NCI-H2196 (cell line): ENCODE data around the gene EMC9.

Experiments used
- DNase-seq: peaks from one replicate; lab custom pipeline; 2025; ENCODE audit not compliant: unreplicated experiment; lab: John Stamatoyannopoulos, UW

EMC9 gene

DNA sequence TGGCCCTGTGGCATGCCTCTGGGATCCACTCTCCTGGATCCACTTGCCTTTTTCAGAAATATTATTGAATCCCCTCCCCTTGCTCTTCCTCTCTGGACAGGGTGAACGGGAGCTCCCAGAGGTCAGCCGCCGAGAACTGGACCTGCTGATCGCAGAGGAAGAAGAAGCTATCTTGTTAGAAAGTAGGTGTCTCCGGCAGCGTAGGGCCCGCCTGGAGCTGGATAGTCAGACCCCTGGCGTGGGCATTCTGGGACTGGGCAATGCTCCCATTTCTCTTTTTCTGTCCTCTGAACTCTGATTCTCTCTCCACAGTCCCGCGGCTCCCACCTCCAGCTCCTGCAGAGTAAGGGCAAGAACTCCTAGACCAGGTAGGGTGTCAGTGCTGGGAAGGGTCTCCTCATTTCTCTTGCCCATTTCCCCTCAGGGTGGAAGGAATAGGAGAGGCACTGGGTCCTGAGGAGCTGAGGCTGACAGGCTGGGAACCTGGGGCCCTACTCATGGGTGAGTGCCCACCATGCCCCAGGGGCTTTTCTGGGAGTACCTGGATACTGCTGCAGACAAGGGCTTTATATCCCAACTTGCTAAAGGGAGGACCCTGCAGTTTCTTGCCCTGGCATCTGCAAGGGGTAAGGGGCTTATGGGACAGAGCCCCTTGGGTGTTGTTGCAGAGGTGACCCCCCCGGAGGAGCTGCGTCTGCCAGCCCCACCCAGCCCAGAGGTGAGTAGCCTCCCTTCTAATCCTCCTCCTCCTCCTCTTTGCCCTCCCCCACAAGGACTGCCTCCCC, 35.8 kb upstream of the EMC9 start:
- no peak for DNase-seq

DNA sequence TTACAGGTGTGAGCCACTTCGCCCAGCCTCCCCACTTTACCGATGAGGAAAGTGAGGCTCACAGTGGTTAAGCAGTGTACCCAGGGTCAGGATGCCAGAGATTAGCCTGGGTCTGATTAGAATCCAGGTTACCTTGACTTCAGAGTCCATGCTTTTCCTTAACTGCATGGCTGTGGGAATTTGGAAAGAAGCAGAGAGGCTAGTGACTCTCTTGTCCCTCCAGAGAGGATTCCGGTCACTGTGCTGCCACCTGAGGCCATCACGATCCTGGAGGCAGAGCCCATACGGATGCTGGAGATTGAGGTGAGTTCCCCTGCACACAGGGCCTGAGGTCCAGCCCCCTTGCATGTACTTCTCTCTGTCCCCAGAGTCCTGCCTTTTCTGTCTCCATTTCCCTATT, 35.2 kb upstream of the EMC9 start:
- DNase-seq: no peak

DNA sequence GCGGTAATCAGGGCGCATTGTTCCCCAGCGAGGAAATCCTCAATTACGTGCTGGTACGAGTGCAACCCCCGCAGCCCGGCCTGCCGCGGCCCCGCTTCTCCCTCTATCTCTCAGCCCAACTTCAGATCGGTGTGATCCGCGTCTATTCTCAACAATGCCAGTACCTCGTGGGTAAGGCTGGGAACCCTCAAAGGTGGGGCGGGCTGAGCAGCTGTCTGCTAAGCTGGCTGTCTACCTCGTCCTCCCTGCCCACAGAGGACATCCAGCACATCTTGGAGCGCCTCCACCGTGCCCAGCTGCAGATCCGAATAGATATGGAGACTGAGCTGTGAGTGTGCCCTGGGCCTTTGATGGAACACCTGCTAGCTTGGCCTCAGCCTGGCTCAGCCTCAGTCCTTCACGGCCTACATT, 31.5 kb upstream of the EMC9 start:
- no peak for DNase-seq

DNA sequence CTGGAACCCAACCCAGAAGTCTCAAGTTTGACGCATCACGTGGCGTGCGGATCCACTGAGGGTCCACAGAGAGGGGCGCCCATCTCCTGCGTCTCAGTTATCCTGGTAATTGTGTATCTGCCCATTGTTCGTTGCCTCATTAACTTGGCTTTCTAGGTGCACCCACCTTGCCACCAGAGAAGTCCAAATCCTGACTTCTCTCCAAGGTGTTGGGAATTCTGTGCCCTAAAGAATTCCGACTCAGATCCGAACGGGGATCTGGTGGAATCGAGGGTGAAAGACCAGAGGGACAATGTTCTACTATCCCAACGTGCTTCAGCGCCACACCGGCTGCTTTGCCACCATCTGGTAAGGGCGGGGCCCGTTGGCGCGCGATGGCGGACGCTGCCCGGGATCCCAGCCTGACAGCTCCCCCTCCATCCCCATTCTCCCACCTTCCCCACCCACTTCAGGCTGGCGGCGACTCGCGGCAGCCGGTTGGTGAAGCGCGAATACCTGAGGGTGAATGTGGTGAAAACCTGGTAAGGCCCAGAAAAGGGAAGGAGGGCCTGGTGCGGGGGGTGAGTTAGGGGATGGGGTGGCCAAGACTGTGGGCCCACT, 31.0 kb upstream of the EMC9 start:
- DNase-seq: no peak

DNA sequence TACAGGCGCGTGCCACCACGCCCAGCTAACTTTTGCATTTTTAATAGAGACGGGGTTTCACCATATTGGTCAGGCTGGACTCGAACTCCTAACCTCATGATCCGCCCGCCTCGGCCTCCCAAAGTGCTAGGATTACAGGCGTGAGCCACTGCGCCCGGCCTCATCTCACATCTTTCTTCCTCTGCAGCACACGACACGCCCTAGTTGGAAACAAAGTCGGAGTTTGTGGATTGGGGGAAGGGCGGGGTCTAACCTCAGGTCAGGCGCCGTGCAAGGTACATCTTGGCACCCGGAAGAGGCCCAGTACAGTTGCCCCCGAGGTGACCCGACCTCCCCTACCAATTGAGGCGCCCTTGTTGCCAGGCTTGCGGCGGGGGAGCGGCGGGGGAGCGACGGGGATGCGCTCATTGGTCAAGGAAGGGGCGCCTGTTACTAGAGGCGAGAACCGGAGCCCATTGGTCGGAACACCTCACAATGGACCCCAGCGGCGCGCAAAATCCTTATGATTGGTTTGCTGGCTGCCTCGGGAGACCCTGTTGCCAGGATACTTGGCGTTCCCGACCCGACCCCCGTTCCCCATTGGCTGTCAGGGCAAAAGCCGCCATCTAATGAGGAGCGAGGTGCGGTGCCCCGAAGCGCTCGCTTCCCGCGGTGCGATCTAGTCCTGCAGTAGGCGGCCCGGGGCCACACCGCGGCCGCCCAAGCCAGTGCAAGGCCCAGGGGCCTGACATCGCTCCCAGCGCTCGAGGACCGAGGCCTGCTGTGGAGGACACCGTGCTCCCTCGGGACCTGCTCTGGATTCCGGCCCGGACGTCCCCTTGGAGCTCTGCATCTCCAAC, 30.2 kb upstream of the EMC9 start, which contains the start of gene REC8:
REC8 (plus strand) TSS at position 659 of the 839 bp plus-strand sequence. CDS start 473 bp downstream, outside the sequence.
- DNase-seq: no peak

DNA sequence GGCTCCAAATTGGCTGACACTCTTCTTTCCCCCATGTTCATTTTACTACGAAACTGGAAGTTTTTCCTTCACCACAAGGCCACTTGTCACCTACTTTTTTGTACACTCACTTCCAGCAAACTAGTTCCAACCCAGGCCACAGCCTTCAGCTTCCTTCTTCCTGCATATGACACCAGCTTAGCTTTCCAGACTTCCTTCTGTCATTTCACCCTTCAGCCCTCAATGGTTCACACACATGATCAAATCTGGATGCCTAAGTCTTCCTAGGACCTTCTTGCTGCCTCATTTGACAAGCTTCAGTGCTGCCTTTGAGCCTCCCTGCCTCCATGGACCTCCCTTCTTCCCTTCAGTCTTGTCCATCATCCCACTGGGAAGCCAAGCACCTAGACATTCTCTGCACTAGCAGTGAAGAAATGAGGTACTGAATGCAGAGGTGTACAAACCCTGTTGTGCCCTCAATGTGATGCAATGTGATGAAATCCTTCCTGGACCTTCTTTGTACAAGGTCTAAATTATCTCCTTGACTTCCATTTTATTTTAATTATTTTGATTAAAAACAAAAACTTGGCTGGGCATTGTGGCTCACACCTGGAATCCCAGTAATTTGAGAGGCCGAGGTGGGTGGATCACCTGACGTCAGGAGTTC, 26.2 kb upstream of the EMC9 start:
- no peak for DNase-seq

DNA sequence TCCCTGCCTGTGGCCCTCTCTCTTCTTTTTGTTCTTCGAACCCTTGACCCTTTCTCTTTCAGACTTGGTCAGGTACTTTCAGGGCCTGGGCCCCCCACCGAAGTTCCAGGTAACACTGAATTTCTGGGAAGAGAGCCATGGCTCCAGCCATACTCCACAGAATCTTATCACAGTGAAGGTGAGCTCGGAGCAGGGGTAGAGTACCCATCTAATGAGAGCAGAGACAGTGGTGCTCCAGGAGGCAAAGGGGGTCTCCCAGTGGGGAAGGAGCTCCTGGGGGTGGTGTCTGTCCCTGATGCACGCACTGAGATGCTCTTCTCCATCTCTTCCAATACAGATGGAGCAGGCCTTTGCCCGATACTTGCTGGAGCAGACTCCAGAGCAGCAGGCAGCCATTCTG, 24.4 kb upstream of the EMC9 start:
- DNase-seq: no peak

DNA sequence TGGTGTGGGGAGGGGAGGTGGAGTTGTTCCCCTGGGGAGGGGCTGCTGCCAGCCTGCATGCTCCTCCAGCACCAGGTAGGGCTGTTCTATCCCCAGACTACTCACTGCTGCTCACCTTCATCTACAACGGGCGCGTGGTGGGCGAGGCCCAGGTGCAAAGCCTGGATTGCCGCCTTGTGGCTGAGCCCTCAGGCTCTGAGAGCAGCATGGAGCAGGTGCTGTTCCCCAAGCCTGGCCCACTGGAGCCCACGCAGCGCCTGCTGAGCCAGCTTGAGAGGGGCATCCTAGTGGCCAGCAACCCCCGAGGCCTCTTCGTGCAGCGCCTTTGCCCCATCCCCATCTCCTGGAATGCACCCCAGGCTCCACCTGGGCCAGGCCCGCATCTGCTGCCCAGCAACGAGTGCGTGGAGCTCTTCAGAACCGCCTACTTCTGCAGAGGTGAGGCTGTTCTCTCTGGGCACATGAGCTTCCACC, 23.2 kb upstream of the EMC9 start:
- DNase-seq: no peak

DNA sequence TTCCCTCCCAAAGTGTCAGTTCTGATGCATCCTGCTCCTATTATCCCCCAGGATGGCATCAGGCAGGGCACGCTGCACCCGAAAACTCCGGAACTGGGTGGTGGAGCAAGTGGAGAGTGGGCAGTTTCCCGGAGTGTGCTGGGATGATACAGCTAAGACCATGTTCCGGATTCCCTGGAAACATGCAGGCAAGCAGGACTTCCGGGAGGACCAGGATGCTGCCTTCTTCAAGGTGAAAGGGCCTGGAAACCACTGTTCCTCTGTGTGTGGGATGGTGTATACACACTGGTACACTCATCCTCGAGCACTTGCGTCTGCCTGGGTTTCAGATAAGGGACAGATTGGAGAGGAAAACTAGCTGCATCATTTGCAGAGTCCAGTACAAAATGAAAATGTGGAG, 20.7 kb upstream of the EMC9 start:
- DNase-seq: no peak

DNA sequence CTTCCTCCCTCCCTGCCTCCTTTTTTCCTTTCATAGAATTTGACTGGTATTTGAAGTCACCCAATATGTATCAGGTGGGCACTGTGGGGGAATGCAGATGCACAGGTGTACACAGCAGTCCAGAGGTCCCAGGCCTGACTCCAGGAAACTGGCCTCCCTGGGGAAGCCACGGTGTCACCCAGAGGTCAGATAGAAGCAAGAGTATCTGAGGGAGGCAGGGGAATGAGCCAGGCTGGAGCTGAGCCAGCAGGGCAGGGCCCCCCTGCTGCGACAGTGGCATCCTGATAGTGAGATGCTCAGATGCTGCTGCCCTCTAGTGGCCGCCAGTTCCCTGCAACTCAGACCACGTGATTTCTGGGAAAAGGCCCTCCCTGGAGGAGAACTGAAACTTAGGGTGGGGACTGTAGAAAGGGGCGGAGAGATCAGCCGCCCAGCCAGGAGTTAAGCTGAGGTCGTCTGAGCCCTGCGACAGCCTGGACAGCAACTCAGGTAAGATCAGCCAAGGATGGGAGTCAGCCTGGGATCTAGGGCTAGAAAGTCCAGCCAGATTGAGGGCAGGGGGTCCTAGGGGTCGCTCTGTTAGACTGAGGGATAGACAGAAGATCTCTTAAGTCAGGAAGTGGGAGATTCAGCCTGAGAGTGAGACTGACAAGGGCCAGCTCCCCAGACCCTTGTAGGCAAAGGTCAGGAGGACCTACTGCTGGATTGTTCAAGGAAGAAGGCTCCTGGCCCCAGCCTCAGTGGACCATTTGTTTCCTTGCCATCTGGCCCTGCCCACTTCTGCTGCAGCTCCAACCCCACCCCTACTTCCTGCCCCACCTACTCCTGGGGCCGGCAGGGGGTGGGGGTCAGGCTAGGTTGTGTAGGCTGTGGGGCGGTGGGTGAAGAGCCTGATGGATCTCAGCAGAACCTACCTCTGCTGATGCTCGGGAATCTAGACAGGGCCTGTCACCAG, 19.7 kb upstream of the EMC9 start, which contains the start of gene IRF9:
IRF9 (plus strand) TSS at position 416 of the 955 bp plus-strand sequence. CDS start 880 bp downstream, outside the sequence.
- DNase-seq: peak; percentile 99

DNA sequence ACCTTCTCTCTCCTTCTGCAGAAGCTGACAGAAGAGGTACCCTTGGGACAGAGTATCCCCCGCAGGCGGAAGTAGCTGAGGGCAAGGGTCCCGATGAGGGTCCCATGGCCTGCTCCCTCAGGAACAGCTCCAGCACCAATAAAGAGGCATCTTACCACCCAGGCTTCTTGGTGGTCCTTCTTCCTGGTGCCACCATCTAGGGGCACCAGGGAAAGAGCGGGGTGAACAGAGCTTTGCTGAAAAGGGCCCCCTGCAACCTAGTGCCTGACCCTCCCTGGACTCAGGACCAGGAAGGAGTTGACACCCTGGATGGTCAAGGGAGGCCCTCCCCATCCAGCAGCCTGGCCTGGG, 19.1 kb upstream of the EMC9 start:
- DNase-seq: no peak

DNA sequence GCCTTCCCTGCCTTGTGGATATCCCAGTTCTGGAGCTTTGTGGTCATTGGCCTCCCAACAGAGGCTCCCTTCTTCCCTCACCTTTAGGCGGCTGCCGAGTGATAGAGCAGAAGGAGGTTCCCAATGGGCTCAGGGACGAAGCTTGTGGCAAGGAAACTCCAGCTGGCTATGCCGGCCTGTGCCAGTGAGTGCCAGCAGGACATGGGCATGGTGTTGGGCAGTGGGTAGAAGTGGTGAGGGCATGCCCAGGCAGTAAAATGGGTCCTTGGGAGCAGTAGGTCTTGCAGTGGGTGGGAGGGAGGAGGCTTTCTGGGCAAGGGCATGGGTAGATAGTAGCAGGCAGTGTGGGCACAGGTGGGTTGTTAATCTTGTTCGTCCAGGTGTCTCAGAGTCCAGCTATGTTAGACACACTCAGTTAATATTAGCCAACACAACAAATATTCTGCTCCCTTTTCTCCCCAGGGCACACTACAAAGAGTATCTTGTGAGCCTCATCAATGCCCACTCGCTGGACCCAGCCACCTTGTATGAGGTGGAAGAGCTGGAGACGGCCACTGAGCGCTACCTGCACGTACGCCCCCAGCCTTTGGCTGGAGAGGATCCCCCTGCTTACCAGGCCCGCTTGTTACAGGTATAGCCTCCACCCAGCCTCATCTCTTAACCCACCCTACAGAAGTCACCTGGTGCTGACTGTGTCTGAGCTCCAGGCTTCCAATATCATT, 18.5 kb upstream of the EMC9 start:
- DNase-seq: no peak

DNA sequence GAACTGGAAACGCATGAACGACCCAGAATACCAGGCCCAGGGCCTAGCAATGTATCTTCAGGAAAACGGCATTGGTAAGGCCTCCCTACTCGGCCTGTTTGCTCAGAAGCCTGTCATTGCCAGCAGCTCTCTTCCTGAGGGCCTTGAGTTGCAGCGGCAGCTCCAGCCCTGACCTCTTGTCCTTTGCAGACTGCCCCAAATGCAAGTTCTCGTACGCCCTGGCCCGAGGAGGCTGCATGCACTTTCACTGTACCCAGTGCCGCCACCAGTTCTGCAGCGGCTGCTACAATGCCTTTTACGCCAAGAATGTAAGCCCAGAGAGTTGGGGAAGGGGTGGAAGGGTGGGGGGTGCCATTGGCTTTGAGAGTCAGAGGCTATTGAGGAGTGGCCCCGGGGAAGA, 15.9 kb upstream of the EMC9 start:
- DNase-seq: no peak

DNA sequence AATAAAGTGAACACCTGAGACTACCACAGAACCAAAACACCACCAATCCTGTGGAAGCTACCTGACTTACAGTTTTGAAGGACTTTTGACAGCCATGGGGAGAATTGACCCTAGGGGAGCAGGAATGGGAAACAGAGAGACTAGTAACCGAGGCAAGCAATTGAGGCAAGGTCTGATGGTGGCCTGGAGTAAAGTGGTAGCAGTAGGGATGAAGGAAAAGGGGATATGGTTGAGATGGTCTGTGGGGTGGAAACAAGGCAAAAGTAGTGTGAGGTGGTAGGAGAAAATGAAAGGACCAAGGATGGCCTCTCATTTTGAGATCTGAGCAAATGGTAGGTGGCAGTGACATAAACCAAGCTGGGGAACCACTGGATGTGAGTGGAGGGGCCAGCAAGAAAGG, 15.4 kb upstream of the EMC9 start:
- DNase-seq: no peak

DNA sequence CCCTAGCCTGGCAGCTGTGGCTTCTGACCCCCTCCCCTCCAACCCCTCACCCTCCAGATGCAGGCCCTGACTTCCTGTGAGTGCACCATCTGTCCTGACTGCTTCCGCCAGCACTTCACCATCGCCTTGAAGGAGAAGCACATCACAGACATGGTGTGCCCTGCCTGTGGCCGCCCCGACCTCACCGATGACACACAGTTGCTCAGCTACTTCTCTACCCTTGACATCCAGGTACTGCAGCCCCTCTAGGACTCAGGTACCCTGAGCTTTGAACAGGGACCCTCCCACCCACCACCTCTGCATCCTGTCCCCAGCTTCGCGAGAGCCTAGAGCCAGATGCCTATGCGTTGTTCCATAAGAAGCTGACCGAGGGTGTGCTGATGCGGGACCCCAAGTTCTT, 13.7 kb upstream of the EMC9 start:
- DNase-seq: no peak

DNA sequence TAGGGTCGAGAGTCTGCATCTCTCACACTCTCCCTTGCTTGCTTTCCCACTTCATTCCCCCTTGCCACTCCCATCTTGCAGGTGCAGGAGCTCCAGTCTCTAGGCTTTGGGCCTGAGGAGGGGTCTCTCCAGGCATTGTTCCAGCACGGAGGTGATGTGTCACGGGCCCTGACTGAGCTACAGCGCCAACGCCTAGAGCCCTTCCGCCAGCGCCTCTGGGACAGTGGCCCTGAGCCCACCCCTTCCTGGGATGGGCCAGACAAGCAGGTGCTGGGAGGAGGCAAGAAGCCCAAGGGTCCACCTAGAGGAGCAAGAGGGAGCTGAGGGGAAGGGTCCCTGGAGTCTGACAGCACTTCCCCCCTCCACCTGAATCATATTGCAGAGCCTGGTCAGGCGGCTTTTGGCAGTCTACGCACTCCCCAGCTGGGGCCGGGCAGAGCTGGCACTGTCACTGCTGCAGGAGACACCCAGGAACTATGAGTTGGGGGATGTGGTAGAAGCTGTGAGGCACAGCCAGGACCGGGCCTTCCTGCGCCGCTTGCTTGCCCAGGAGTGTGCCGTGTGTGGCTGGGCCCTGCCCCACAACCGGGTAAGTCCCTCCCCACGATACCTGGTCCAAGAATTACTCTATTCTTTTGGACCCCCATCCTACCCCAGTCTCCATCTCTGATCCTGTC, 10.2 kb upstream of the EMC9 start:
- DNase-seq: no peak

DNA sequence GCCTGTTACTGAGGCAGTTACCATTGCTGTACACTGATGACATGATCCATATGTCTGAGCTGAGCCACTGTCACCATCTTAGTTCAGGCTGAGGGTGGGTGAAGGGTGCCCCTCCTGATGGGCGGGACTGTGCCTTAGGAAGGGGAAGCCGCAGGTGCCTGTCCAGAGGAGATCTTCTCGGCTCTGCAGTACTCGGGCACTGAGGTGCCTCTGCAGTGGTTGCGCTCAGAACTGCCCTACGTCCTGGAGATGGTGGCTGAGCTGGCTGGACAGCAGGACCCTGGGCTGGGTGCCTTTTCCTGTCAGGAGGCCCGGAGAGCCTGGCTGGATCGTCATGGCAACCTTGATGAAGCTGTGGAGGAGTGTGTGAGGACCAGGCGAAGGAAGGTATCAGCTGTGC, 9.6 kb upstream of the EMC9 start:
- no peak for DNase-seq

DNA sequence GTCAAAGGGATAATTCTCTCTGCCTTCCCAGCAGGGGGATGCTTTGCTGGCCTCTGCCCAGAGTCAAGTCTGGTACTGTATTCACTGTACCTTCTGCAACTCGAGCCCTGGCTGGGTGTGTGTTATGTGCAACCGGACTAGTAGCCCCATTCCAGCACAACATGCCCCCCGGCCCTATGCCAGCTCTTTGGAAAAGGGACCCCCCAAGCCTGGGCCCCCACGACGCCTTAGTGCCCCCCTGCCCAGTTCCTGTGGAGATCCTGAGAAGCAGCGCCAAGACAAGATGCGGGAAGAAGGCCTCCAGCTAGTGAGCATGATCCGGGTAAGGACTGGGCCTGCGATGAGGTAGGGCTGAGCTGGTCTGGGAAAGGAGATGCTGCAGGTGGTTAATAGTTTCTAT, 9.2 kb upstream of the EMC9 start:
- no peak for DNase-seq

DNA sequence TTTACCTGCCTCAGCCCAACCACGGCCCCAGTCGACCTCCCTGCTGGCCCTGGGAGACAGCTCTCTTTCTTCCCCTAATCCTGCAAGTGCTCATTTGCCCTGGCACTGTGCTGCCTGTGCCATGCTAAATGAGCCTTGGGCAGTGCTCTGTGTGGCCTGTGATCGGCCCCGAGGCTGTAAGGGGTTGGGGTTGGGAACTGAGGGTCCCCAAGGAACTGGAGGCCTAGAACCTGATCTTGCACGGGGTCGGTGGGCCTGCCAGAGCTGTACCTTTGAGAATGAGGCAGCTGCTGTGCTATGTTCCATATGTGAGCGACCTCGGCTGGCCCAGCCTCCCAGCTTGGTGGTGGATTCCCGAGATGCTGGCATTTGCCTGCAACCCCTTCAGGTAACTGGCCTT, 8.7 kb upstream of the EMC9 start:
- DNase-seq: no peak
